ENCODE measurements around the gene ZBTB46.
A peak's percentile ranks its signal among the peaks of the same experiment; 100 is the strongest.

The ZBTB46 gene

GRCh38 chr20:63837479-63837878 lies 6.4 kb upstream of the ZBTB46 start:
- no peak for DNase-seq

GRCh38 chr20:63836458-63837344 lies 5.6 kb upstream of the ZBTB46 start:
- peak; percentile 71 for DNase-seq

GRCh38 chr20:63835021-63835858 lies 4.2 kb upstream of the ZBTB46 start:
- peak; percentile 94 for DNase-seq

GRCh38 chr20:63834491-63834880 lies 3.4 kb upstream of the ZBTB46 start:
- no peak for DNase-seq

- DNase-seq = no peak
Observed at GRCh38 chr20:63833776-63834490, 2.9 kb upstream of the ZBTB46 start.

GRCh38 chr20:63831993-63832686 lies 1.1 kb upstream of the ZBTB46 start:
- no peak for DNase-seq

GRCh38 chr20:63831646-63831992 lies 555 bp upstream of the ZBTB46 start:
- no peak for DNase-seq

GRCh38 chr20:63829945-63830835 lies 874 bp downstream of the ZBTB46 start:
- DNase-seq = no peak

- no peak for DNase-seq
Observed at GRCh38 chr20:63829603-63829944, 1.5 kb downstream of the ZBTB46 start.

- no peak for DNase-seq
Observed at GRCh38 chr20:63828951-63829350, 2.1 kb downstream of the ZBTB46 start.

- no peak for DNase-seq
Observed at GRCh38 chr20:63828545-63828944, 2.5 kb downstream of the ZBTB46 start.

GRCh38 chr20:63828124-63828523 lies 2.9 kb downstream of the ZBTB46 start:
- no peak for DNase-seq

GRCh38 chr20:63826753-63827152 lies 4.3 kb downstream of the ZBTB46 start:
- peak; percentile 21 for DNase-seq

- DNase-seq = no peak
Observed at GRCh38 chr20:63825331-63826118, 5.5 kb downstream of the ZBTB46 start.

- no peak for DNase-seq
Observed at GRCh38 chr20:63823691-63824311, 7.3 kb downstream of the ZBTB46 start.

- no peak for DNase-seq
Observed at GRCh38 chr20:63822276-63822696, 8.8 kb downstream of the ZBTB46 start.

GRCh38 chr20:63821811-63822210 lies 9.3 kb downstream of the ZBTB46 start:
- no peak for DNase-seq

GRCh38 chr20:63819224-63819921 lies 11.7 kb downstream of the ZBTB46 start:
- no peak for DNase-seq

- DNase-seq = no peak
Observed at GRCh38 chr20:63815615-63816253, 15.3 kb downstream of the ZBTB46 start.

Measured in right forelimb (tissue), 1 donor.